UCSD-AML1 (cell line): Measurements from ENCODE around the gene CFAP119.

Source experiments
- DNase-seq: peaks from one replicate; lab custom pipeline; 2025; ENCODE audit not compliant: unreplicated experiment; lab: John Stamatoyannopoulos, UW

The CFAP119 gene

DNA sequence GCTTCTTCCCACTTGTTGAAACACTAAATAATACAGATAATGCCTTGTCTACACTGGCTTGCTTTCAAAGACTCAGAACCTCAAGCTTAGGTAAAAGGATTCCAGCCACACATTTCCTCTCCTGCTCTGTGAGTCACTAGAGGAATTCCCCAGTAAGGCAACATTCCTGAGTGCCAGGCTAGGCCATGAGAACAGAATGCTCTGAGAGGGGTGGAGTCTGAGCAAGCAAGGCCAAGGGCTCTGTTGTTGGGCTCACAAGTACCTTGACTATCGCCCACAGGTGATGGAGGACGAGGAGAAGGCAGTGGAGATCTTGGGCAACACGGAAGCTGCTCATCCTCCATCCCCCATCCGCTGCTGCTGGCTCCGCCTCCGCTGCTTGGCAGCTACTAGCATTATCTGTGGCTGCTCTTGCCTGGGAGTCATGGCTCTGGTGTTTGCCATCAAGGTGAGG lies 20.4 kb downstream of the CFAP119 start:
- DNase-seq, result no peak

- no peak for DNase-seq
Measured at GRCh38 chr16:30740364-30741251, 21.3 kb downstream of the CFAP119 start.

DNA sequence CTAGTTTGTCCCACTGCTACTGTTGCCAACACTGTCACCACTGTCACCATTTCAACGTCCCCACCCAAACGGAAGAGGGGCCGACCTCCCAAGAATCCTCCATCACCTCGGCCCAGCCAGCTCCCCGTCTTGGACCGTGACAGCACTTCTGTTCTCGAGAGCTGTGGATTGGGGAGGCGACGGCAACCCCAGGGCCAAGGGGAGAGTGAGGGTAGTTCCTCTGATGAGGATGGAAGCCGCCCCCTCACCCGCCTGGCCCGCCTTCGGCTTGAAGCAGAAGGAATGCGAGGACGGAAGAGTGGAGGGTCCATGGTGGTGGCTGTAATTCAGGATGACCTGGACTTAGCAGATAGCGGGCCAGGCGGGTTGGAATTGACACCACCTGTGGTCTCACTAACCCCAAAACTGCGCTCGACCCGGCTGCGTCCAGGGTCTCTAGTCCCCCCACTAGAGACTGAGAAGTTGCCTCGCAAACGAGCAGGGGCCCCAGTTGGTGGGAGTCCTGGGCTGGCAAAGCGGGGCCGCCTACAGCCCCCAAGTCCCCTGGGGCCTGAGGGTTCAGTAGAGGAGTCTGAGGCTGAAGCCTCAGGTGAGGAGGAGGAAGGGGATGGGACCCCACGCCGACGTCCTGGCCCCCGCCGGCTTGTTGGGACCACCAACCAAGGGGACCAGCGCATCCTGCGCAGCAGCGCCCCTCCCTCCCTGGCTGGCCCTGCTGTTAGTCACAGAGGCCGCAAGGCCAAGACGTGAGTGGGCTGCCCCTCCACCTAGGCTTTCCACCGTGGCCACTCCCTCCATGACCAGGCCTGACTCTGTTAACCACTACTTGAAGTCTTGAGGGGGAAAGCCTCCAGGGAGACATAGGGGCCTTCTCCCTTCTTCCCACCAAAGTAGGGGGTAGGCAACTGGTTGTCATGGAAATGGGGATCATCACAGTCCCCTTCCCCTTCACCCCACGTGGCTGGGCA lies 22.6 kb downstream of the CFAP119 start:
- no peak for DNase-seq

DNA sequence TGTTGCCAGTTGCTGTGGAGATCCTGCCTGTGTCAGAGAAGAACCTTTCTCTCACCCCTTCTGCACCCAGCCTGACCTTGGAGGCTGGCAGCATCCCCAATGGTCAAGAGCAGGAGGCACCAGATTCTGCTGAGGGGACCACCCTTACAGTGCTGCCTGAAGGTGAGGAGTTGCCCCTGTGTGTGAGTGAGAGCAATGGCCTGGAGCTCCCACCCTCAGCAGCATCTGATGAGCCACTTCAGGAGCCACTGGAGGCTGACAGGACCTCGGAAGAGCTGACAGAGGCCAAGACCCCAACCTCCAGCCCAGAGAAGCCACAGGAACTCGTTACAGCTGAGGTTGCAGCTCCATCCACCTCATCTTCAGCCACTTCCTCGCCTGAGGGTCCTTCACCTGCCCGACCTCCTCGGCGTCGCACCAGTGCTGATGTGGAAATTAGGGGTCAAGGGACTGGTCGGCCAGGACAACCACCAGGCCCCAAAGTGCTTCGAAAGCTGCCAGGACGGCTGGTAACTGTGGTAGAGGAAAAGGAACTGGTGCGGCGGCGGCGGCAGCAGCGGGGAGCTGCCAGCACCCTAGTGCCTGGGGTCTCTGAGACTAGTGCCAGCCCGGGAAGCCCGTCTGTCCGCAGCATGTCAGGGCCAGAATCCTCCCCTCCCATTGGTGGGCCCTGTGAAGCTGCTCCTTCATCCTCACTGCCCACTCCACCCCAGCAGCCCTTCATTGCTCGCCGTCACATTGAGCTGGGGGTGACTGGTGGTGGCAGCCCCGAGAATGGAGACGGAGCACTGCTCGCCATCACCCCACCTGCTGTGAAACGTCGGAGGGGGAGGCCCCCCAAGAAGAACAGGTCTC lies 23.8 kb downstream of the CFAP119 start:
- no peak for DNase-seq

DNA sequence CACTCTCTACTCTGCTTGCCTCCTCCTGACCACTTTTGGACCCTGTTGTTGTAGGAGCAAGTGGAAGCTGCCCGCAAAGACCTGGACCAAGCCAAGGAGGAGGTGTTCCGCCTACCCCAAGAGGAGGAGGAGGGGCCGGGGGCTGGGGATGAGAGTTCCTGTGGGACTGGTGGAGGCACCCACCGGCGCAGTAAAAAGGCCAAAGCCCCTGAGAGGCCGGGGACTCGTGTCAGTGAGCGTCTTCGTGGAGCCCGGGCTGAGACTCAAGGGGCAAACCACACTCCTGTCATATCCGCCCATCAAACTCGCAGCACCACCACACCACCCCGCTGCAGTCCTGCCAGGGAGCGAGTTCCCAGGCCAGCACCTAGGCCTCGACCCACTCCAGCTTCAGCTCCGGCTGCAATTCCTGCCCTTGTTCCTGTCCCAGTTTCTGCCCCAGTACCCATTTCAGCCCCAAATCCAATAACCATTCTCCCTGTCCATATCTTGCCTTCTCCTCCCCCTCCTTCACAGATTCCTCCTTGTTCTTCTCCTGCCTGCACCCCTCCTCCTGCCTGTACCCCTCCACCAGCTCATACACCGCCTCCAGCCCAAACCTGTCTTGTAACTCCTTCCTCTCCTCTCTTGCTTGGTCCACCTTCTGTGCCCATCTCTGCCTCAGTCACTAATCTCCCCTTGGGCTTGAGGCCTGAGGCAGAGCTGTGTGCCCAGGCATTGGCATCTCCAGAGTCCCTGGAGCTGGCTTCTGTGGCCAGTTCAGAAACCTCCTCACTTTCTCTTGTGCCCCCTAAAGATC lies 24.7 kb downstream of the CFAP119 start:
- DNase-seq, result no peak

DNA sequence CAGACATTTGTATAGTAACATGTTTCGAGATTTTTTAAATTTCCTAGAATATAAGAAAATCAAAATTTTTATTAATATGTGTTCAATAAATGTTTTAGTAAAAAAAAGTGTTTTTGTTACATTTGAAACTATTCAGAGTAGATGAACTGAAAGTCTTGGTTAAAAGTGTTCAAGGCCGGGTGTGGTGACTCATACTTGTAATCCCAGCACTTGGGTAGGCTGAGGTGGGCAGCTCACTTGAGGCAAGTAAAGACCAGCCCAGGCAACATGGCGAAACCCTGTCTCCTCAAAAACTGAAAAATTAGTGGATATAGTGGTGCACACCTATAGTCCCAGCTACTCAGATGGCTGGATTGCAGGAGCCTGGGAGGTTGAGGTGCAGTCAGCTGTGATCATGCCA lies 30.5 kb downstream of the CFAP119 start:
- no peak for DNase-seq

- DNase-seq, result no peak
Measured at GRCh38 chr16:30728899-30729672, 32.8 kb downstream of the CFAP119 start.

GRCh38 chr16:30728321-30728720 lies 33.5 kb downstream of the CFAP119 start:
- no peak for DNase-seq

GRCh38 chr16:30725418-30725792 lies 36.5 kb downstream of the CFAP119 start:
- no peak for DNase-seq

DNA sequence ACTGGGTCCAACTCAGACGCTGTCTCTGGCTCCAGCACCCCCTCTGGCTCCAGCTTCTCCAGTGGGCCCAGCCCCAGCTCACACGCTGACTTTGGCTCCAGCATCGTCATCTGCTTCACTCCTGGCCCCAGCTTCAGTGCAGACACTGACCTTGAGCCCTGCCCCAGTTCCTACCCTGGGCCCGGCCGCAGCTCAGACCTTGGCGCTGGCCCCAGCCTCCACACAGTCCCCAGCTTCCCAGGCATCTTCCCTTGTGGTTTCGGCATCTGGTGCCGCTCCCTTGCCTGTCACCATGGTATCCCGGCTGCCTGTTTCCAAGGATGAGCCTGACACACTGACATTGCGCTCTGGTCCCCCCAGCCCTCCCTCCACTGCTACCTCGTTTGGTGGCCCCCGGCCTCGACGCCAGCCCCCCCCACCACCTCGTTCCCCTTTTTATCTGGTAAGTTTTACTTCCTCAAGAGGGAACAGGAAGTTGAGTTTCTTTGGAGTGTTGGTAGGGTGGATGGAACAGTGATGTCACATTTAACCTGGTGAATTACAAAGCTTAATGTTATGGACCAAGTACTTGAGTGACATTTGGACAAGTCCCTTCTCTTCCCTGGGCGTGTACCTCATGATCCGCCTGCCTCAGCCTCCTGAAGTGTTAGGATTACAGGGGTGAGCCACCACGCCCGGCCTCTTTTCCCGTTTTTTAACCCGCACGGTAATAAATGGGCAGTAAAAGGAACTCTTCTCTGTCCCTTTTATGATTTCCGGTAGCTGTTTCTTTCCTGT lies 37.0 kb downstream of the CFAP119 start:
- no peak for DNase-seq

GRCh38 chr16:30723725-30724355 lies 38.0 kb downstream of the CFAP119 start:
- DNase-seq, result no peak

DNA sequence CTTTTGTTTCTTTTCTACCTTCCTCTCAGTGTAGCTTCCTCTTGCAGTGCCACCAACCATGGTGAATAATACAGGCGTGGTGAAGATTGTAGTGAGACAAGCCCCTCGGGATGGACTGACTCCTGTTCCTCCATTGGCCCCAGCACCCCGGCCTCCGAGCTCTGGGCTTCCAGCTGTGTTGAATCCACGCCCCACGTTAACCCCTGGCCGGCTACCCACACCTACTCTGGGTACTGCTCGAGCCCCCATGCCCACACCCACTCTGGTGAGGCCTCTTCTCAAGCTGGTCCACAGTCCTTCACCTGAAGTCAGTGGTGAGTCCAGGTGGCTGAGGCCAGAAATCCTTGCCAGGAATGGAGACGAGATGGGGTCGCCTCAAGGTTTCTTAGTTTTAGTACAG lies 38.9 kb downstream of the CFAP119 start:
- DNase-seq, result no peak

GRCh38 chr16:30722443-30722842 lies 39.4 kb downstream of the CFAP119 start:
- DNase-seq, result no peak

- no peak for DNase-seq
Measured at GRCh38 chr16:30721606-30722005, 40.3 kb downstream of the CFAP119 start.

- DNase-seq, result no peak
Measured at GRCh38 chr16:30721167-30721566, 40.7 kb downstream of the CFAP119 start.

- no peak for DNase-seq
Measured at GRCh38 chr16:30720694-30721093, 41.2 kb downstream of the CFAP119 start.

GRCh38 chr16:30720086-30720485 lies 41.8 kb downstream of the CFAP119 start:
- no peak for DNase-seq
